HG02588 (cell line): ENCODE results near the gene HOXD8.

Source experiments
- ATAC-seq: cut with Tn5 transposase; IDR thresholded peaks from one replicate; pipeline ENCODE4 v1.9.1; 2021; ENCODE audit warnings: mild to moderate bottlenecking, moderate library complexity; ENCODE audit not compliant: unreplicated experiment

Gene HOXD8

DNA sequence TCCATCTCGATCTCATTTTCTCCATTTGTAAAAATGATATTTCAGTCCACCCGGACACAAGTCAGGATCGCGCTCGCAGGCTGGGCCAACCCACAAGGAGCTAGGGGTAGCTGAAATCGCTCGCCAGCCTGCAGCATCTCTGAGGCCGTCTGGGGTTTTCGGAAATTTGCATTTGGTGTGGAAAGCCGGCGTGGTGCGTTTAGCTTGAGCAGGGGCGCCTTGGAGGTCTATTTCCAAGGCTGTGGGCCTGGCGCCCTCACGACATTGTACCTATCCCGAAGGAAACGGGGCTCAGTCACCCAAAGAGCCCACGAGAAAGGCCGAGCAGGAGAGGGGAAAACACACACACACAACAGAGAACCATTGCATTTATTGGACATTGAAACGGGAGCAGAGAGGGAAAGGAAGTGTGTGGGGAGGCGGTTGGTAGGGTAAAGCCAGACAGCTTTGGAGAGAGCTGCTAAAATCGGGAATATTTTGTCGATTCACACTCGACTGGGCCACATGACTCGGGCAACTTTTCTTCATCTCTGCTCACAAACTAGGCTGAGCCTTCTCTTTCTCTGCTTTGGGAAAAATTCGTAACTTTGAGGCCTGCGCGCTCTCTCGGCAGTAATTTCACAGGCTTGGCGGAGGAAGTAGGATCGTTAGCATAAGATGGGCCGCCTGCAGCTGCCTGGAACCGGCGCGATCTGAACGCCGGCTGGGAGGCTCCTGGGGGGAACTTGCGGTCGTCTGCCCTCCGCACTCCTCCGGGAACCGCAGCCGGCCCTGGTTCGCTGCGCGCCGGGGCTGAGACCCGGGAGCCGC, 1.1 kb upstream of the HOXD8 start:
- no peak for ATAC-seq

DNA sequence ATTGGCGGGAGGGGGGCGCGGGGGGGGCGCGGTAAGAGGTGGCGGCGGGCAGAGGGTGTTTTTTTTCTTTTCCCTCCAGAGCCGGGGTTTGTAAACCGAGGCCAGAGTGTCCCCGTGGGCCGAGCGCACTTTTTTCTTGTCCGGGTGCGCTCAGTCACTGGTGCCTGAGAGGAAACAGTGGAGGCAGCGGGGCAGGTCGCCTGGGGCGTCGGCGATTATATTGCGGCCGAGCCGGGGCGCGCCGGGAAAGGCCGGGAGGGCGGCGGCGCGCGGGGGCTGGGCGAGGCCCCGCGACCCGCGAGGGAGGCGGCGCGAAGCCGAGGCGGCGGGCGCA, 275 bp downstream of the HOXD8 start:
- ATAC-seq = no peak

DNA sequence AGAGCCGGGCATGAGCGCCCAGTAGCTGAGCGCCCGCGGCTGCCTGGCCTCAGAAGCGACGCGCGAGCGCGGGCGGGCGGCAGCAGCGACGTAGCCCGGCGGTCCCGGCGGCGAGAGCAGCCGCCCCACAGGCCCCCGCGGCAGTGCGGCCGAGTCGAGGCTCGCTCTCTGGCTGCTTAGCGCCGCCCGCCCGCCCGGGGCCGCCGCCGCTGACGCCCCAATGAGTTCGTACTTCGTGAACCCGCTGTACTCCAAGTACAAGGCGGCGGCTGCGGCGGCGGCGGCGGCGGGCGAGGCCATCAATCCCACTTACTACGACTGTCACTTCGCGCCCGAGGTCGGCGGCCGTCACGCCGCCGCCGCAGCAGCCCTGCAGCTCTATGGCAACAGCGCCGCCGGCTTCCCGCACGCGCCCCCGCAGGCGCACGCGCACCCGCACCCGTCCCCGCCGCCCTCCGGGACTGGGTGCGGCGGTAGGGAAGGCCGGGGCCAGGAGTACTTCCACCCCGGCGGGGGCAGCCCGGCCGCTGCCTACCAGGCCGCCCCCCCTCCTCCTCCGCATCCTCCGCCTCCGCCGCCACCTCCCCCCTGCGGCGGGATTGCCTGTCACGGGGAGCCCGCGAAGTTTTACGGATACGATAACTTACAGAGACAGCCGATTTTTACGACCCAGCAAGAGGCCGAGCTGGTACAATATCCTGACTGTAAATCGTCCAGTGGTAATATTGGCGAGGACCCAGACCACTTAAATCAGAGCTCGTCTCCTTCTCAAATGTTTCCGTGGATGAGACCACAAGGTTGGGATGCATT, 847 bp downstream of the HOXD8 start:
- ATAC-seq = no peak

DNA sequence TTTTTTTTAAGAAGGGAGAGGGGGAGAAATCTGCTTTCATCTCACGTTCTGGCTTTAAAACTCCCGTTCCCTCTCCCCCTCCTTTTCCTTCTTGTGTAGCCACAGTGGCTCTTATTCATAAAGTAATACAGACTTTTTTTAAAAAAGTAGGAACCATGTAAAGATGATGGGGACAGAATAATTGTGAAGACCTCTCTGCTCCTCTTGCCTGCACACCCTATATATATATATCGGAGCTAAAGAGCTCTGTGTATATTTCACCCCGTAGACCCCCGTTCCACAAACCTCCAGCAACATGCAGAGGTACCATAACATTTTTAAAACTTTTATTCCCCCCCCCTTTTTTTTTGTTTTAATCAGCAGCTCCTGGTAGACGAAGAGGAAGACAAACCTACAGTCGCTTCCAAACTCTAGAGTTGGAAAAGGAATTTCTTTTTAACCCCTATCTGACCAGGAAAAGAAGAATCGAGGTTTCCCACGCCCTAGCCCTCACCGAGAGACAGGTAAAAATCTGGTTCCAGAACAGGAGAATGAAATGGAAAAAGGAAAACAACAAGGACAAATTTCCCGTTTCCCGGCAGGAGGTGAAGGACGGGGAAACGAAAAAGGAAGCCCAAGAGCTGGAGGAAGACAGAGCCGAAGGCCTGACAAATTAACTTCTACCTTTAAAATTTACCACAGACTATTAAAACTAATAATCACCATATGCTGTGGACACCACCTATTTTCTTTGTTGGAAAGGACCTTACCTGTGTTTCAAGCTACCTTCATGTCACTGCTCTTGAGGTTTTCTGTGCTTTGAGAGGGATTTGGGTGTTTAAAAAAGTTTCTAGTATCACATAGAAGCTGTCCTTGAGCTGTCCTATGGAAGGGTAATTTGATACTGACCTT, 1.7 kb downstream of the HOXD8 start:
- ATAC-seq = no peak

DNA sequence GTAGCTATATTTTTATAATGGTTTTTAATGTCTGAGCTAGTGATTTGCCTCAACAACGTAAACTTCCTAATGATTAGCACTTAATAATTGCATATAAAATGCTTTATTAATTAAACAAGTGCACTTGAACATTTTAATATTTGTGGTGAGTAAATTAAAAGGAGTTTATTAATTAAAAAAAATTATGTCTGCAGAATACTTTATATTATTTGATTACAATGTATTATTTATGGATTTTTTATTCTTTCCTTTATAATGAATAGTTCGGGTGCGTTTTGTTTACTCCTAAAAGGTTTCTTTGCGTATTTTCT, 2.3 kb downstream of the HOXD8 start:
- ATAC-seq = no peak

DNA sequence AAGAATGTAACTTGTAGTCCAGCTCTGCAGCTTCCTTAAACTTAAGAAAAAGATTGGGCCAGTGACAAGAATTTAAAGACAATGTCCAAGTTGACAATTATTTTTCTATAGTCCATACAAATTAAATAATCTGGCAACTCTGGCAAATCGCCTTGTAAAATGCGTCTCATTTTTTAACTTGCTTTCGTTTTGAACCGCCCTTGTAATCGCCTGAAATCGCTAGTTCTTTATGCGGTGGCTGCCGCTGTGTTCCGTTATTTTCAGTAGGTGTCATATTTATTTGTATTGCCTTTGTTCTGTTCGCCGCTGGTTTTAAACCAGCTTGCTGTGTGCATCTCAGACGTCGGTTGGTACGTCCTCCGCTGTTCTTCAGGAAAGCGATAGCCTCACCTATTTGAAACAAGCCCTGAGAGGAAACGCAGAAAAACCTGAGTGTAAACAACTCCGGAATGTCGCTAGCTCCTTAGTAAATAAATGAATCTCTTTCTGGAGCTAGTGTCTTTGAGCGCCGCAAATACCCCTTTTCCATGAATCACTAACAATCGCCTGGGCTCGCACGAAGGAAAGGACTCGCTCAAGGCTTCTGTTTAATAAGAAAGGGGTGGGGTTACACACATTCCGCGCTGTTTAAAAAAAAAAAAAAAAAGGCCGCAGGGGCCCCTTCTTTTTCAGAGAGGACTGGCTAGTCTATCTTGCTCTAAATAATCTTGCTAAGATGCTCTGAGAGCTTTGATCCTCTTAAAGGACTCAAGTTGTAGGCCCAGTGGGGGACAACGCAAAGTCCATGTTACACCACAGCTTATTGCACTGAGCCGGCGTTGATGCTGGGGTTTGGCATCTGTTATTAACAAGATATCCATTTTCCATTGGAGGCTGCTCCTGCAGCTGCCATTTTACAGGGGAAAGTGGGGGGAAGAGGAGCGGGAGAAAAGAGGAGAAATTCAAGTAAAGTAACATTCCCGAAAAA, 3.0 kb downstream of the HOXD8 start:
- no peak for ATAC-seq

DNA sequence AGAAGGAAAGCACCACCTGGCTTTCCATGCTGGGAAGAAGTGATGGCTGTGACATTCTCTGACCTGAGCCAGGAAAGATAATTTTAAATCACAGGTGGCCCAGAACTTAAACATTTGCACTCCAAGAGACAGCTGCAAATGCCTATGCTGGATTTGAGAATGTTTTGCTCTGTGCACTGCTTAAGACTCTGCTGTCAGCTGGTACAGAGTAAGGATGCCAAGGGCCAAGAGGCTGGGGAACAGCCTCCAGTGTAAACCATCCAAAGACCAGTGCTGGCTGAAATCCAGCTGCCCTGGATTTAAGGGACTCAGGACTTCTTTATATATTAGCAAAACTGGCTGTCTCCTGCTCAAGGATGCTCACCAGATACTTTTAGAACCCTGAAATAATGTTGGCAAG, 3.9 kb downstream of the HOXD8 start:
- ATAC-seq = no peak

DNA sequence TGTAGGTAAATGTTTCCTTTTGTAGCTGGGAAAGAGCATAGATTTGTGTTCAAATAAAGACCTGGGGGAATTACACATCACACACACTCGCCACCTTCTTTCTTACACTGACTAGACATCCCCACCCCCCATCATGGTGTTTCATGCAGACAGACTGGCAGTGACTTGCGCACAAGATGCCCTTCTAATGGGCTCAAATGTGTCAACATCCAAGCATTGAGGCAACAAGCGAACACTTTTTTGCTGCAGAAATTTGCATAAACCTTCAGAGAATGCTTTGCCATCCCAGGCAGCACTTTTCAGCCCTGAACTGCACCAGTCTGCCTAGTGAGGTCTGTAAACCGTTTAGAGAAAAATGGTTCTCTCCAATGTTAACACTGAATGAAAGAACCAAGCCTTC, 4.5 kb downstream of the HOXD8 start:
- no peak for ATAC-seq

DNA sequence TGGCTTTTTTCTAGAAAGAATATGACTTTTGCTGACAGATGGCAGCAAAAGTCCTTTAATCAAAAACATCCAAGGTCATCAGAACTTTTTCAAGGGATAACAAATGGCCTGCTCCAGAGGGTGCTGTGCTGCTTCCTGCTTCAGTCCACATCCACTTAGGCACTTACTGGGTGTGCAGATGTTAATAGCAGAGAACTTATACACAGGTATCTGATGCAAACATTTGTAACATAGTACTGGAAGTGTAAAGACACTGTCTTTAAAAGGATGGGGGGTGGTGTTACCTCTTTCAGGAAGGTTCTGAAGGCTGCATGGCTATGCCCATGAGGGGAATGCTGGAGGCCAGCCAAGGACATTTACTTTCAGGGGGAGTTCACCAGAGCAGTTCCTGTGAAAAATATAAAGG, 5.5 kb downstream of the HOXD8 start:
- no peak for ATAC-seq

DNA sequence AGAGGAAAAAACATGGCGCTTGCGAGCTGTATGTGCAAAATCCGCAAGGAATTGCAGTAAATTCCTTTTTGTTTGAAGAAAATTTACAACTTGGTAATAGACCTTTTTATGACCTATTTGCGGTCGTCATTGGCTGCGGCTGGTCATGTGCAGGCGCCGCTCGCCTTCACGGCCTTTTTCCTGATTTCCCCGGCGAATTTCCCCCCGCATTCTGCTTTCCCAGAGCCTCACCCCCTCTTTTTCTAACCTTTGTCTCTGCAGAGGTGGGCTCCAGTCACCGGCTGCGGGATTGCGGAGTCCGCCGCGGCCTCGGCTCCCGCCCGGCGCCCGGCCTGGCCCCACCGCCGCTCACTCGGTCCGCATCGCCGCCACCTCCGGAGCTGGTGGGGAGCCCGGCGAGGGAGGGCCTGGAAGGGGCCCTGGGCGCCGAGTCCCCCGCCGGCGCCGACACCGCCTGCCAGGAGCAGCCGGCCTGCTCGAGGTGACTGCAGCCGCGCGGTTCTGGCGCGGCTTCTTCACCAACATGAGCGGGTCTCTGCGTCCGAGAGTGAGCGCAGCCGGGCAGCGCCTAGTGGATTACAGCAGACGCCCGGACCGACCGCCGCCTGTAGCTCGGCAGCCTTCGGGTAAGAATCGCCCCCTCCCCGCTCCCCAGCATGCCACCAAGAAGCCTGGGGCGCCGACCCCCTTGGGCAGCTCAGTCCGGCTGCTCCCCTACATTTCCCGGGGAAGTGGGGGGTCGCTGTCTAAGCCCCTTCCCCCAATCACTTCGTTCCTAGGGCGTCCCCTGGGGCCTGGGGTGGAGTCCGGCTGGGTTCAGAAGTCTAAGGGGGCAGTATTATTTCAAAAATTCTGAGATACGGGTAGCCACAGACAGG, 7.1 kb downstream of the HOXD8 start:
- ATAC-seq = no peak

DNA sequence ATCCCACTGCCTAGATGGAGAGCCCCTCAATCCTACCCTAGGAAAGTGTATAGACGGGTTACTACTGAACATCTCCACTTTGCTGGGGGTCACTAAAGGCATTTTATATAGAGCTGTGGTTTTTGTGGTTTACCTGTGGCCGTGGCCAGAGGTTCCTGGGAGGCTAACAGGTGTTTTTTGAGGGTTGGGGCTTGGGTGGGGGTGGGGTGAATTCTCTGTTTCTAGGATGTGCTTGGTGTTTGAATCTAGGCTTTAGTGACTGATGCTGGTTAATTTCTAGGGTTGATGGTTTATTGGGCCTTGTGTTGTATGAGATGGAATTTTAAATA, 7.7 kb downstream of the HOXD8 start:
- ATAC-seq = no peak

DNA sequence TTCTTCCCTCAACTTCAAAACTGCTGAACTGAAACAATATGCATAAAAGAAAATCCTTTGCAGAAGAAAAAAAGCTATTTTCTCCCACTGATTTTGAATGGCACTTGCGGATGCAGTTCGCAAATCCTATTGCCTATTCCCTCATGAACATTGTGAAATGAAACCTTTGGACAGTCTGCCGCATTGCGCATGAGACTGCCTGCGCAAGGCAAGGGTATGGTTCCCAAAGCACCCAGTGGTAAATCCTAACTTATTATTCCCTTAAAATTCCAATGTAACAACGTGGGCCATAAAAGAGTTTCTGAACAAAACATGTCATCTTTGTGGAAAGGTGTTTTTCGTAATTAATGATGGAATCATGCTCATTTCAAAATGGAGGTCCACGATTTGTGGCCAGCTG, 8.4 kb downstream of the HOXD8 start:
- no peak for ATAC-seq

DNA sequence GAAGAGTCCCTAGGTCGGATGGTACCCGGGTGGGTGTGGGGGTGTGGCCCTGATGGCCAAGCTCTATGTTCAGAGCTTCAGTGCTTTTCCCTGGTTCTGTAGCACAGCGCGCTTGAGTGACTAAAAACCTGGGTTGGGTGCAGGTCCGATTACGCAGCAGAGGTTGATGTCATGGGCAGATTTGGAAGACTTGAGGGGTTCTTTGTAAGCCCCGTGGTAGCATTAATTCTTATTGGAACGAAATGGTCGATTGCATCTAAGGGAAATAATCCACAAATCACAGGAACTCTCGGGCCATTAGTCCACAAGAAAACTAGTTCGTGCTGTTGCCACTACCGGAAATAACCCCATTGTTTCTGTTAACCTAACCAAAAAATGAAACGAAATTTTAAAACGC, 9.0 kb downstream of the HOXD8 start:
- ATAC-seq = no peak

DNA sequence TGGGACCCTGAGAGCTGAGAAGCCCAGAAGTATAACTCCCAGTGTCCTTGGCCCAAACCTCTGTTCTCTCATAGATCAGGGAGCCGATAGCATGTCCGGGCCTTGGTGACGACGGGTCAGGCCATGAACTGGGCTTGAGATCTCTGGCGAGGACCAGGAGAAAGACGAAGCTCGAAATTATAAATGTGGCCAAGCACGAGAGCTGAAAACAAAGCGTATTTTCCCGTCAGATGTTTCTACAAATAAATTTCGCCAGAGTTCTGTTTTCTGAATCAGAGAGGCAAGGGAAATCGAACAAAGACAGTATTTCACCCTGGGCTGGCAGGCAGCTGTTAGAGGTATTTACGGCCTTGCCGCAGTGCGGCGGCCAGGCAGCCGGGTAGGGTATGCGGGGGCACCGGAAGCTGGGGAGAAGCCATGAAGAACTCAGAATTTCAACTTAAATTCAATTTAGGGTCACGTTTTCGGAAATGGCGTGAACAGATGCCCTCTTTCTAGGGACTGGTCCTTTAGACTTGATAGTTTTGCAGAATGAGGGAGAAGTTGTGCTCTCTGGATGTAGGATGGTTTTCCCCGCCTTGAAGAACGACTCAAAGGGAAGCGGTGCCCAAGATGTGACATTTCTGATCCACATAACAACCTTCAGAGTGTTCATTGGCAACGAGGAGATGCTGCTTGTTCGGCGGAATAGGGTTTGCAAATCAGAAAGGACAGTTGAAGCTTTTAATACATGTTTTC, 9.6 kb downstream of the HOXD8 start:
- ATAC-seq = no peak

DNA sequence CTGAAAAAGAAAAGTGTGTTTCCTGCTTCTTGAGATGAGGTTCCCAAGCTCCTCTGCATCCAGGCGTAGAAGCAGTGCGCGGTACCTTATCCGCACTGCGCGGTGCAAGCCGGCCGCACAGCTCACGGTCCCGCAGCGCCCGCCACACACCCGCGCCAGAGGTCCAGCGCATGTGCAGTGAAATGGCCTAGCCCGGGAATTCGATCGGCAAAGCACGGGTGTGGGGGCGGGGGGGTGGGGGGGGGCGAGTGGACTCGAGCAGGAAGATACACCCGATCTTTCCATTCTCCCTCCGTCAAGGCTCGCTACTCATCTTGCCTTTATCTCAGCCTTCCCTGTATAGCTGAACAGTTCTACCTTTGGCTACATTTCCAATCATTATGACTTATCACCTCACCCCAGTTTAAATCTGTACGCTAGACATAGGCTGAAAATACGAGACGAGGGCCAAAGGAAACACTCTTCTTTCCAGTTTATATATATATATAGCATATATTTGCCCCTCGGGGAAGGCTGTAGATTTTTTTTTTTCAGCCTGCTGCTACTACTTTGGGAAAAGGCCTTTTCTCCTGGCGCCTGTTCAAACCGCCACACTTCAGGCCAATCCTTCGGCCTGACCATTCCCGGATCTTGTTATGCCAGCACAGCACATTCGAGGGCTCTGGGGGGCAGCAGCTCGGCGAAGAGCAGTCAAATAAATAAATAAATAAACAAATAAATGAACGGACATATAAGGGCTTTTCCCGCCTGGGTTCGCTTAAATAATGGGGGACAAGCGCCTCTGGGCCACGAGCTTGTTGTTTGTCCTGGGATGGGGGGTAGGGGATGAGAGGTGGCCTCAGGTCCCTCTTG, 10.4 kb downstream of the HOXD8 start:
- ATAC-seq = no peak

DNA sequence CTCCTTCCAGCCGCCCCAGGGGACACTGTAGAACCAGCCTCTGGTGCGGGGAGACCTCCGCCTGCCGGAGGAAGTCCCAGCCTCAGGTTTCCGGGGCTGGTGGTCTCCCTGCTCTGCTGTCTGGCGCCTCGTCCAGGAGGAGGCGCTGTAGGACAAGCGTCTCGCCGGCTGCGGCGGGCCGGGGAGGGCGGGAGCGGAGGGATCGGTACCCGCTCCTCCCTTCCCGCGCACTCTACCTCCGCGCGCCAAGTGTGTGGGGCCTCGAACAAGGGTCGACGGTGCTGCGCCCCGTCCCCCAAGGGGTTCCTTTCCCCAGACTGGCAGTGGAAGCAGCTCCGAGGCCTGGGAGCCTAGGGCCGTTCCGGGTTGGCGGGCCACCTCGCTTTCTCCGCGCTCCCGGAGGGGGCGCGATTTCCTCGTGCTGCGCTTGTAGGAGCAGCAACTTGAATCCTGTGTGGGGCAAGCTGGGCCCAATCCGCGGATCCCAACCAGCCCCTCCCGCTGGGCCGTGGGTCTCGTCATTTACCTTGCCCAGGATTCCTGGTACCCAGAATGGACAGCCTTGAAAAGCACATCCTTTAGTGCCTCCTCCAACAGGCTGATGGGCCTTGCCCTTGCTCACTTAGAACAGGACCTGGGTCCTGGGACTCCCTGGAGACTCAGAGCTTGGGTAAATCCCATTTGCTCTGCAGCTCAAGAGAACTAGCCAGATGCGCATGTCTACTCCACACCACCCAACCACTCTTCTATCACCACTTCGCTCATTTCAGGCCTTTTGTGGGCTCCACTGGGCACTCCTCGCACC, 11.2 kb downstream of the HOXD8 start:
- peak; percentile 96 for ATAC-seq

DNA sequence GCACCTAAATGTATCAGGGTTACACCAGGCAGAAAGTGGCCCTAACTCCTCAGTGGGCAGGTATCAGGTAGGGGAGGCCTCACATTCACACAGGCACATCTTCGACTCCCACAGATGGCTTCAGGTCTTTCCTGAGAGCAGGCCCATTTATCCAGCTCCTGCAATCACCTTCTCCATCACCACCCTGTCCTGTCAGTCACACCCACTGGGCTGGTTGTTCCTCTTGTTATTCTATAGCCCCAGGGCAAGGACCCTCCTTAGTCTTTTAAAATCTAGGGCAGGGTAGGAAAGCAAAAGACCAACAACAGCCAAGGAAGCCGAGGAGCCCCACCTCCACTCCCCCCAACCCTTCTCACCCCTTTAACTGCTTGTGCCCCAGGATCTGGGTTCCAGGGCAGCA, 12.8 kb downstream of the HOXD8 start:
- ATAC-seq = no peak
